Type B pancreatic cell (in vitro differentiated cells): ENCODE measurements around the gene RPS19BP1. TPM values are rescaled to one million over a fixed set of nuclear protein-coding genes. Genes with fewer than 3 reads are reported as not detected.

Experiments
- DNase-seq: peaks from one replicate; pipeline ENCODE4 v3.0.0; 2021; ENCODE audit warnings: mixed read lengths; ENCODE audit not compliant: unreplicated experiment; ENCODE audit errors: extremely low spot score
- H3K27ac Mint-ChIP-seq: 2 replicates; pipeline ENCODE4 v1.8.0; 2021; ENCODE audit warnings: mild to moderate bottlenecking, mixed read lengths
- H3K27me3 Mint-ChIP-seq: 2 replicates; pipeline ENCODE4 v1.8.0; 2021; ENCODE audit warnings: mixed read lengths
- H3K36me3 Mint-ChIP-seq: 2 replicates; pipeline ENCODE4 v1.8.0; 2021; ENCODE audit warnings: mixed read lengths
- H3K4me1 Mint-ChIP-seq: one replicate; pipeline ENCODE4 v1.8.0; 2021; ENCODE audit warnings: mixed read lengths; ENCODE audit not compliant: unreplicated experiment
- H3K4me3 Mint-ChIP-seq: 2 replicates; pipeline ENCODE4 v1.8.0; 2021; ENCODE audit warnings: mild to moderate bottlenecking, mixed read lengths
- H3K9me3 Mint-ChIP-seq: 2 replicates; pipeline ENCODE4 v1.8.0; 2021; ENCODE audit warnings: mixed read lengths
- total RNA-seq: library from RNA; stranded (reverse); gene quantifications from 2 replicates; pipeline ENCODE4 v1.2.1, GENCODE V29; 2021; ENCODE audit warnings: low replicate concordance
- TF ChIP-seq, protein P1 (sequence below): fragments of 200-600 bp; sonication (generic); conservative IDR thresholded peaks from 2 replicates; pipeline ENCODE4 v1.5.0; 2021; ENCODE audit warnings: antibody characterized with exemption, mild to moderate bottlenecking

RPS19BP1 gene
- total RNA-seq, 1 donor from 2014 or later = 52.3 TPM

DNA sequence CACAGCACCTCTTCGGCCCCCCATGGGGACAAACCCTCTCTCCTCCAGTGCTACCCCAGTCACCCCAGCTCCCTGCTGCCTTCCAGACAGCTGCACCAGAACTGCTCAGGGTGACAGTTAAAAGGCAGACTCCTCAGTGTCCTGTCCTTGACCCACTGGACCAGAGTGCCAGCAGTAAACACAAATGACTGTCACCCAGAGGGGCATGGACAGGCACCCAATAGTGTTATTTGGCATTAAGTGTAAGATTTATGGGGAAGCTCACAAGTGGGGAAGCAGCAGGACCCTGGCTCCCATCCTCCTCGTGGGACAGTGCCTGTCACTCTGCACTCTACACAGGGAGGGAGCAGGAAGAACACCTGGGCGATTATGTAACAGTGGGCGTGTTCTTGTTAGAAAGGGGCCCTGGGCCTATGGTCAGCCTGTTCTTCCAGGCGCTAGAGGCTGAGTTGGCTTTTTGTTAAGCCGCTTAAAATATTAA, 5.0 kb downstream of the RPS19BP1 start:
- TF ChIP-seq, protein P1, sequence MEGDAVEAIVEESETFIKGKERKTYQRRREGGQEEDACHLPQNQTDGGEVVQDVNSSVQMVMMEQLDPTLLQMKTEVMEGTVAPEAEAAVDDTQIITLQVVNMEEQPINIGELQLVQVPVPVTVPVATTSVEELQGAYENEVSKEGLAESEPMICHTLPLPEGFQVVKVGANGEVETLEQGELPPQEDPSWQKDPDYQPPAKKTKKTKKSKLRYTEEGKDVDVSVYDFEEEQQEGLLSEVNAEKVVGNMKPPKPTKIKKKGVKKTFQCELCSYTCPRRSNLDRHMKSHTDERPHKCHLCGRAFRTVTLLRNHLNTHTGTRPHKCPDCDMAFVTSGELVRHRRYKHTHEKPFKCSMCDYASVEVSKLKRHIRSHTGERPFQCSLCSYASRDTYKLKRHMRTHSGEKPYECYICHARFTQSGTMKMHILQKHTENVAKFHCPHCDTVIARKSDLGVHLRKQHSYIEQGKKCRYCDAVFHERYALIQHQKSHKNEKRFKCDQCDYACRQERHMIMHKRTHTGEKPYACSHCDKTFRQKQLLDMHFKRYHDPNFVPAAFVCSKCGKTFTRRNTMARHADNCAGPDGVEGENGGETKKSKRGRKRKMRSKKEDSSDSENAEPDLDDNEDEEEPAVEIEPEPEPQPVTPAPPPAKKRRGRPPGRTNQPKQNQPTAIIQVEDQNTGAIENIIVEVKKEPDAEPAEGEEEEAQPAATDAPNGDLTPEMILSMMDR = no peak
- Mint-ChIP-seq H3K4me1 (peaks cover 62% of the 10 kb centered on the region), H3K27ac (peak overlapping the region; percentile 88), H3K4me3 (peak overlapping the region; percentile 50), H3K9me3 (no peaks in the 10 kb centered on the region), H3K27me3 (no peaks in the 10 kb centered on the region), H3K36me3 (peaks cover 18% of the 10 kb centered on the region)
- no peak for DNase-seq

DNA sequence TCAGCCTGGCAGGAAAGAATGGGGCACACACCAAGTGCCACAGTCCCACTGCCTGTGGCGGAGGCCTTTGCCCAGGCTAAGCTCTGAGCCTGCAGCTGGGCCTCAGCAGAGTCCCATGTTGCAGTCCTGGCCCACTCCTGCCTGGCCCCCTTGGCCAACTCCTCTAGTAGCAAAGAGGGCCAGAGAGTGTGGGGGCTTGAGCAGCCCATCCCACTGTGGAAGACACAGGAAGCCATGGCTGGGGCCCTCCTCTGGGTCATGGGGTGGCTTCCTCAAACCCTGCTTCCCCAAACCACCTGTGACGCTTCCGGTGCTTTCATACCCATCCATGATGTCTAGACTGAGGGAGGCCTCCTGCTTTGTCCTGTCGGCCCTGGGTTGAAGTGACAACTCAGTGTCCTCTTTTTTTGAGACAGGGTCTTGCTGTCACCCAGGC, 5.8 kb downstream of the RPS19BP1 start:
- H3K4me1 Mint-ChIP-seq = peaks cover 64% of the 10 kb centered on the region
- TF ChIP-seq, protein P1 = no peak
- peak overlapping the region; percentile 41 for H3K4me3 Mint-ChIP-seq
- no peak for DNase-seq
- no peaks in the 10 kb centered on the region for H3K9me3 Mint-ChIP-seq
- H3K27me3 Mint-ChIP-seq = no peaks in the 10 kb centered on the region
- peaks cover 26% of the 10 kb centered on the region for H3K36me3 Mint-ChIP-seq
- peak overlapping the region; percentile 88 for H3K27ac Mint-ChIP-seq

DNA sequence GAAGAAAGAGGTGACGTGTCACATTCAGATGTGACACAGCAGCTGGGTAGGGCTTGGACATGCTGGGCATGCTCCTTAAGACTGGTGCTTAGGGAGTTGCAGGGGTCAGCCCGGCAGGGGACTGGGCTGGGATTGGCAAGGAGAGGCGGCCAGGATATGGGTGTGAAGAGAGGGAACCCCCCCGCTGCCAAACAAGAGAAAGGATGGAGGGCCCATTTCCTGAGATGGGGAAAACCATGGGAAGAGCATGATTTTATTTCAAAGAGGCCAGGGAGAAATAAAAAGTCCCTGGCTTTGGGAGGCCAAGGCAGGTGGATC, 6.9 kb downstream of the RPS19BP1 start:
- Mint-ChIP-seq H3K4me1 (peaks cover 55% of the 10 kb centered on the region), H3K36me3 (peaks cover 34% of the 10 kb centered on the region), H3K27me3 (no peaks in the 10 kb centered on the region), H3K4me3 (peak overlapping the region; percentile 10), H3K27ac (peak overlapping the region; percentile 83), H3K9me3 (no peaks in the 10 kb centered on the region)
- TF ChIP-seq, protein P1 = no peak
- DNase-seq = no peak

DNA sequence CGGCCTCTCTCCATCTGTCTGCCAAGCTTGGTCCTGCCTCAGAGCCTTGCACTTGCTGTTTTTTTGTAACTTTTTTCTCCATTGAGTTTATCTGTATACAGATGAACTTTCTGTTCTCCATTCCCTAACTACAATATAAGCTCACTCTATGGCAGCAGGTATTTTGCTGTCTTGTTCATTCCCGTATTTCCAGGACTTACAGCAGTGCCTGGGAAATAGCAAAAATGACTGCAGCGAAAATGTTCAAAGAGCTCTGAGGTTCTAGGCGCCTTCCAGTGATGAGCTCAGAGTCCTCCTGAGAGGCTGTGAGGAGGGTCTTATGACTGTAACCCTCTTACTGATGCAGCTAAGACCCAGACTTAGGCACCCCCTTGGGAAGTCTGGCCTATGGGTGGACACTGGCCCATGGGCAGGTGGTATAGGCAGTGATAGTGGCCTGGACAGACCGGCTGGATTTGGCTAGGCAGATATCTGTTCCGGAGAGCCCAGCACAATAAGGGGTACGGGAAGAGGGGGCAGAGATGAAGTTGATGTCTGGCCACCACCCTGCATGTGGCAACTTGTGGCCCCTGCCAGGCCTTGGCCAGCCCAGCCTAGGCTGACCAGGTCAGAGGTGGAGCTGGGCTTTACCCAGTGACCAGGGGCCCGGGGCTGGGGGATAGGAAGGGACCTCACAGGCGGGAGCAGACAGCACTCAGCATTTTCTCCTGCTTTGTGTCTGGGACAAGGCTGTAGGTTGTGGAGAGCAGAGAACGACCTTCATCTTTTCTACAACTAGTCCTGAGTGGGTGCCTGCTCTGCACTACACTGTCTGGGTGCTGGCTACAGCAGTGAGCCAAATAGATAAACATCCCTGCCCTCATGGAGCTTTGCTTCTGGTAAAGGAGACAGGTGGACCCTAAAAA, 7.5 kb downstream of the RPS19BP1 start:
- peaks cover 3% of the 10 kb centered on the region for H3K27me3 Mint-ChIP-seq
- H3K36me3 Mint-ChIP-seq = peaks cover 38% of the 10 kb centered on the region
- peak overlapping the region; percentile 83 for H3K27ac Mint-ChIP-seq
- no peaks in the 10 kb centered on the region for H3K9me3 Mint-ChIP-seq
- no peak for DNase-seq
- peak overlapping the region; percentile 67 for H3K4me3 Mint-ChIP-seq
- peaks cover 55% of the 10 kb centered on the region for H3K4me1 Mint-ChIP-seq
- TF ChIP-seq, protein P1 = no peak

DNA sequence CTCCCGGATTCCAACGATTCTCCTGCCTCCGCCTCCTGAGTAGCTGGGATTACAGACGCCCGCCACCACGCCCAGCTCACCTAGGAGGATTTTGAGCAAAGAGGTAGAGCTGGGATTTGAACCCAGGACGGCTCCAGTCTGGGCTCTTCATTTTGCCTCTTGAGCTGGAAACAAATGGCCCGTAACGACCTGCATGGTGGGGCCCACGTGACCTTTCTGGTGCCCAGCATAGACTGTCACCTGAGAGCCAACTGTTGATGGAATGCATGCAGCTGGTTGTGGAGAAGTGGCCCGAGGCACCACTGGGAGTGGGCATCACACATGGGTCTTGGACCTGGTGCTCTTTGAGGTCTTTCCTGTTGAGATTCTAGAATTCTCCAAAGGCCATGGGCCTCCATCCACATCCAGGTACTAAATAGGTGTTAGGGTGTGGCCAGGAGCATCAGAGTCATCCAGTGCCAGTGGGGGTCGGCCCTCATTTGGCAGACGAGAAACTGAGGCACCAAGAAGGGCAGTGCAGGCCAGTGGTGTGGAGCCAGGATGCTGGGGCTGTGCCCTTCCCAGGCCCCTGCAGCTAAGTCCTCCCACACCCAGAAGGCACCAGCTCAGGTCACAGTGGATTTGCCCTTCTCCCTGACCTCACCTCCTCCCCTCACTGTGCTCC, 8.3 kb downstream of the RPS19BP1 start:
- Mint-ChIP-seq H3K4me1 (peaks cover 50% of the 10 kb centered on the region), H3K27ac (peak overlapping the region; percentile 83), H3K27me3 (peaks cover 4% of the 10 kb centered on the region), H3K9me3 (no peaks in the 10 kb centered on the region), H3K36me3 (peaks cover 37% of the 10 kb centered on the region), H3K4me3 (peak overlapping the region; percentile 67)
- no peak for DNase-seq
- TF ChIP-seq, protein P1 = no peak
